HG02870 (cell line): Measurements from ENCODE around the gene GLOD4.
"Not testable (repeated sequence)": the region's sequence is repeated elsewhere in the genome, so short reads cannot be mapped to it uniquely, and the experiment has no call there.

ENCODE experiments used
- ATAC-seq: cut with Tn5 transposase; IDR thresholded peaks from one replicate; pipeline ENCODE4 v1.9.1; 2021; ENCODE audit warnings: mild to moderate bottlenecking, moderate library complexity; ENCODE audit not compliant: unreplicated experiment

Gene GLOD4, protein sequence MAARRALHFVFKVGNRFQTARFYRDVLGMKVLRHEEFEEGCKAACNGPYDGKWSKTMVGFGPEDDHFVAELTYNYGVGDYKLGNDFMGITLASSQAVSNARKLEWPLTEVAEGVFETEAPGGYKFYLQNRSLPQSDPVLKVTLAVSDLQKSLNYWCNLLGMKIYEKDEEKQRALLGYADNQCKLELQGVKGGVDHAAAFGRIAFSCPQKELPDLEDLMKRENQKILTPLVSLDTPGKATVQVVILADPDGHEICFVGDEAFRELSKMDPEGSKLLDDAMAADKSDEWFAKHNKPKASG

DNA sequence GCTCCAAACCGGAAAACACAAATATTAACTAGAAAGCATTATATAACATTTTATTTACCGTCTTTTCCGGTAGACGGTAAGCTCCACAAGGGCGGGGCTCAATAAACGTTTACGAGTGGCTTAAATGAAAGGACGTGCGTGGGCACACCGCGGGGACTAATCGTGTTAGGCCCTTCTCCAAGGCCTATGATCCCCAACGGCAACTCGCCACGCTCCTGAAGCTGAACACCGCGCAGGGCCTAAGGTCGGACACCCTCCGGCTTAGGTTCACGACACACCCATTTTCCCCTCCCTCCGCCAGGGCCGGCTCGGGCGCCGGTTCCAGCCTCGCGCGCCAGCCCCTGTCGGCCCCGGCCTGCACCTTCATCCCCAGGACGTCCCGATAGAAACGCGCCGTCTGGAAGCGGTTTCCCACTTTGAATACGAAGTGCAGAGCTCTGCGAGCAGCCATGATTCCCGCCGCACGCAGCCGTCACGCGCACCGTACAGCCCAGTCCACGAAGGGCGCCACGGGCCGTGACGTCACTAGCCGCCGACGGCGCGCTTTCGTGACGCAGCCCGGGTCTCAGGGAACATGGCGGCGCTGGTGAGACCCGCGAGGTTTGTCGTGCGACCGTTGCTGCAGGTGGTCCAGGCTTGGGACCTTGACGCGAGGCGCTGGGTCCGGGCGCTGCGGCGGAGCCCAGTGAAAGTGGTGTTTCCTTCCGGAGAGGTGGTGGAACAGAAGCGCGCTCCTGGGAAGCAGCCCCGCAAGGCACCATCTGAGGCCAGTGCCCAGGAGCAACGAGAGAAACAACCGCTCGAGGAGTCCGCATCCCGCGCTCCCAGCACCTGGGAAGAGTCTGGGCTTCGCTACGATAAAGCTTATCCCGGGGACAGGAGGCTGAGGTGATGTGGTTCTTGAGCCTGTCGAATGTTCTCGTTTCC, at the start of gene GLOD4, which contains the start of gene MRM3:
GLOD4 (minus strand) TSS at position 476 of the 927 bp plus-strand sequence; CDS start at position 451, 25 bp downstream.
MRM3 (plus strand) TSS at position 549 of the 927 bp plus-strand sequence; CDS start at position 575, 26 bp downstream.
- peak; percentile 72 for ATAC-seq

DNA sequence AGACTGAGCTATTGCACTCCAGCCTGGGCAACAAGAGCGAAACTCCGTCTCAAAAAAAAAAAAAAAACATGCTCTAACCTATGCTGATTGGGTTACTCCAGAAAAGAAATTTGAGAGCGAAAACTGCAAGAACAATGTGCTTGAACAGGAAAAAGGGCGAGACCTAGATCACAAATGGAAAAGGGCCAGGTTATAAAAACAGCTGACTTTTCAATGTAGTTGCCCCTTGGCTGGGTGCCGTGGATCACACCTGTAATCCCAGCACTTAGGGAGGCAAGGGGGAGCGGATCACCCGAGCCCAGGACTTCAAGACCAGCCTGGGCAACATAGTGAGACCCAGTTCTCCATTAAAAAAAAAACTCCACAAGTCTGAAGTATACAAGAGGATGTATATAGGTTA, 48.9 kb upstream of the GLOD4 start:
- no peak for ATAC-seq

DNA sequence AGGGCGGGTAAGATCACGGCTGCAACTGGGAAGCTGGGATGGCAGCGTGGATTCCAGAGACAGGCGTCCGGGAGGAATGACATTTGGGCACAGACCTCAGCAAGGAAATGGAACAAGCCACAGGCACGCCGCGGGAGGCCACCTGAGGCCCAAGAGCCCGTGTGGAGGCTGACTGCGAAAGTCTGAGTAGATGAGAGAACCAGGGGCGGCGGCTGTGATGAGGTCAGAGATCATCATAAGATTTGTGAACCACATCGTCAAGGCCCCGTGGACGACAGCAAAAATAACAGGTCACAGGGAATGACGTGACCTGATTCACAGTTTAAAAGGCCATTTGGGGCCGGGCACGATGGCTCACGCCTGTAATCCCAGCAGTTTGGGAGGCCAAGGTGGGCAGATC, 48.3 kb upstream of the GLOD4 start:
- no peak for ATAC-seq

DNA sequence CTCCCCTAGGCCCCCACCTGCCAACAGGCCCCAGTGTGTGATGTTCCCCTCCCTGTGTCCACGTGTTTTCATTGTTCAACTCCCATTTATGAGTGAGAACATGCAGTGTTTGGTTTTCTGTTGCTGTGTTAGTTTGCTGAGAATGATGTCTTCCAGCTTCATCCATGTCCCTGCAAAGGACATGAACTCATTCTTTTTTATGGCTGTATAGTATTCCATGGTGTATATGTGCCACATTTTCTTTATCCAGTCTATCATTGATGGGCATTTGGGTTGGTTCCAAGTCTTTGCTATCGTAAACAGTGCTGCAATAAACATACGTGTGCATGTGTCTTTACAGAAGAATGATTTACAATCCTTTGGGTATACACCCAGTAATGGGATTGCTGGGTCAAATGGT, 47.5 kb upstream of the GLOD4 start:
- ATAC-seq = not testable (repeated sequence)

DNA sequence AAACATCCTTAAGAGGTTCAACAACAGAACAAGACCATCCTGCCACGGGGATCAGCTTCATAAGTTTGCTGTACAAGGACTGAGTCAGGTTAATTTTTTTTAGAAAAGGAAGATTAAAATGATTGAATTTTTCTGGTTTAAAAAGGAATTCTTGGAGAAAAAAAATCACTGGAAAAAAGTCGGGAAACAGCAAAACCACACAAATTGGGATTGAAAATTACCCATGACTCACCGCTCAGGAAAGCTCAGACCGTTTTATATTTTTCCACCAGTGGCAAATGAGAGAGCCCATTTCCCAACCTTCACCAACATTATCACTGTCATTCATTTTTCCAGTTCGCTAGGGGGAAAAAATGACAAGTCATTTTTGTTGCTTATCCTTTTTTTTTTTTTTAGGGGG, 46.7 kb upstream of the GLOD4 start:
- ATAC-seq = no peak

DNA sequence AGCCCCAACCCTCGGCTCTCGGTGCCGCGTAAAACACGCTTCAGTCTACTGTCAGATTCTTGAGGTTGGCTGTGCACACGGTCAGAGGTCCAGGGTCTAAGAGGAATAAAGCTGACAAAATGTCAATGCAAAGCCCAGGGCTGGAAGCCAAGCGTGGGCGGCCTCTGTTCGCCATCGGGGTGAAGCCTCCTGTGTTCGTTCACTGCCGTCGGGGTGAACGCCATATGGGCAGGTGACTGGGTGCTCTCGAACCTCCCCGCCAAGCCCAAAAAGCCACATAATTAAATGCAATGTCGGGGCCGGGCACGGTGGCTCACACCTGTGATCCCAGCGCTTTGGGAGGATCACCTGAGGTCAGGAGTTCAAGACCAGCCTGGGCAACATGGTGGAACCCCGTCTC, 44.7 kb upstream of the GLOD4 start:
- ATAC-seq = no peak

DNA sequence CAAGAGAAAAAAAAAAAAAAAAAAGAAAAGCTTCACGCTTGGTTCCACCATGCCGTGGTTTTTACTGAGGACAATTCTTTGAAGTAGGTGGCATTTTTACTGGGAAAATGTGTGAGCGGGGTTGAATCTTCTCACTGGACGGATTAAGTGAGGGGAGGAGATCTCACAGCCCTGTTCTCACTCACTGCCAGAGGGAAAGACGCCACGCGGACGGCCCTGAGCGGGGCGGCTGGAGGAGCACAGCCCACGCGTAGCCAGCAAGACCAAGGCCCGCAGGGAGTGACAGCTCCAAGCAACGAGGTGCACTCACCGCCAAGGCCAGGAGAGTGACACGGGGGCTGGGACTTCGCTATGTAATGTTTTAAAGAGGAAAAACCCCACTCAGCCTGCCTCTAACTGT, 43.1 kb upstream of the GLOD4 start:
- no peak for ATAC-seq

DNA sequence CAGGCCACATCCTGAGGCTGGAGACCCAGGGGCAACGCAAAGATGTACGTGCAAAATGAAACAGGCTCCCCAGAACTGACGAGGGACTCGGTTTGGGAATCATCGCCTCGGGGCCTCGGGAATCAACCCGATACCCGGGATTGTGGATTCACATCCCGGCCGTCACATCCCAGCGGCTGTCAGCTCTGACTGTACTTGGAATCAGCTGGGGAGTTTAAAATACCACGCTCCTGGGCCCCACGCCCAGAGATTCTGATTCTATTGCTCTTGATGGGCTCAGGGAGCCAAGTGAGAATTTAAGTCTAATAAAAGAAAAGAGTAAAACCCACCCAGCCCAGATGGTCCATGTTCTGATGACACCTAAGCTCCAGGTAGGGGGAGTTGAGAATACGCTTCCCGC, 42.3 kb upstream of the GLOD4 start:
- no peak for ATAC-seq

DNA sequence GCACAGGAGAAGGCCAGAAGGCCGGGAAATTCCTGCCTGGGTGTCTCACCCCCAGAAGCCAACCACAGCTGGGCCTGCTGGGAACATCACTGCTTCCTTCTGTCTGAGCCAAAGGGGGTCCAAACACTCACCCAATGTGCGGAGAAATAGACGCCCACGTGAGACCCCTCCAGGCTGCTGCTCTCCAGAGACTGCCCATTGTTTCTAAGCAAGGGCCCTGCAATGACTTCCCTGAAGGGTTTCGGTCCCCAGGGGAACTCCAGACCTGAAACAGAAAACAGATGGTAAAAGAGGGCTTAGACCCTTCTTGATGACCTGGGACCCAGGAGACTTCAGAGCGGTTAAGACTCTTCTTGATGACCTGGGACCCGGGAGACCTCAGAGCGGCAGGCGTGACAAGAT, 41.4 kb upstream of the GLOD4 start:
- ATAC-seq = no peak

DNA sequence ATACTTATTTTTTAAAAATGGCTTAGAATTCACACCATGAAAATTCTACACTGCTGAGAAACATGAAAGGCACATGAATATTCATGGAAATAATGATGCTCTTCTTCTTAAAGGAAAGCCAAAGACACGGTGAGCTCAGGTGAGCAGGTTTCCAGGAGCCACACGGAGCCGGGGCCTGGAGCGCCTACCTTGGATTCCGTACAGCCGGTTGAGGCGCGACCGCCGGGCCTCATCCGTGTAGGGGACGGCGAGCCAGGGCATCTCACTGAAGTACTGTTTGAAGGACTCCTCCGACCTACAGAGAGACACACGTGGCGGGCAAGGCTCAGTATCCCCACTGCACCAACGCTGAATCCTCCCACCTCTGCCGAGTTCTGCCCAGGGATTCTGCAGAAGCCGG, 37.2 kb upstream of the GLOD4 start:
- no peak for ATAC-seq

DNA sequence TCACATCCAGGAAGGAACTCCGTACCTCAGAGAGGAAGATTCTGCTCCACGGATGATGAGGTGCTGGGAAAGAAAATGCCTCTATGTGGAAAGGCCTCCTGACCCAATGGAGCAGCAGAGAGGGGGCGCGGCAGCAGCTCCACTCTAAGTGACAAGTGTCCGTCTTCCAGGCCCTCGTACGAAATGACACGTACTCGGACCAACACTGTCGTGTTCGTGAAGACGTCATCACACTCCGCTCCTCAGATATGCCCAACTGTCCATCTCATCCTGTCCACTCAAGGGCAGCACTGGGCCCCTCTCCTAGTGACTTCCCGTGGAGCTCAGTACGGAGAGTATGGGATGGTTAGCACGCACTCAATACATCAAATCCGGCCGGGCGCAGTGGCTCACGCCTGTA, 32.3 kb upstream of the GLOD4 start:
- ATAC-seq = no peak

DNA sequence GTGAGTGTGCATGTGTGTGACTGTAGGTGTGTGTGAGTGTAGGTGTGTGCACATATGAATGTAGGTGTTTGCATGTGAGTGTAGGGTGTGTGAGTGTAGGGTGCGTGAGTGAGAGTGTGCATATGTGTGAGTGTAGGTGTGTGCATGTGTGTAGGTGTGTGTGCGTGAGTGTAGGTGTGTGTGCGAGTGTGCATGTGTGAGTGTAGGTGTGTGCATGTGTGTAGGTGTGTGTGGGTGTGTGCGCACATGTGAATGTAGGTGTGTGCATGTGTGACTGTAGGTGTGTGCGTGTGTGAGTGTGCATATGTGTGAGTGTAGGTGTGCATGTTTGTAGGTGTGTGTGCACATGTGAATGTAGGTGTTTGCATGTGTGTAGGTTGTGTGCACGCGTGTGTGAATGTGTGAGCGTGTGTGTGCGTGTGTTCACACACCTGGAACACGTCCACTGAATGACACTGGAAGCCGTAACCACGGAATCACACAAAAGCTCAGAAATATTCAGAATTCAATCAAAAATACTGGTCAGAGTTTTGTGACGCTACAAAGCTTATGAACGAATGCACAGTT, 30.6 kb upstream of the GLOD4 start:
- no peak for ATAC-seq

DNA sequence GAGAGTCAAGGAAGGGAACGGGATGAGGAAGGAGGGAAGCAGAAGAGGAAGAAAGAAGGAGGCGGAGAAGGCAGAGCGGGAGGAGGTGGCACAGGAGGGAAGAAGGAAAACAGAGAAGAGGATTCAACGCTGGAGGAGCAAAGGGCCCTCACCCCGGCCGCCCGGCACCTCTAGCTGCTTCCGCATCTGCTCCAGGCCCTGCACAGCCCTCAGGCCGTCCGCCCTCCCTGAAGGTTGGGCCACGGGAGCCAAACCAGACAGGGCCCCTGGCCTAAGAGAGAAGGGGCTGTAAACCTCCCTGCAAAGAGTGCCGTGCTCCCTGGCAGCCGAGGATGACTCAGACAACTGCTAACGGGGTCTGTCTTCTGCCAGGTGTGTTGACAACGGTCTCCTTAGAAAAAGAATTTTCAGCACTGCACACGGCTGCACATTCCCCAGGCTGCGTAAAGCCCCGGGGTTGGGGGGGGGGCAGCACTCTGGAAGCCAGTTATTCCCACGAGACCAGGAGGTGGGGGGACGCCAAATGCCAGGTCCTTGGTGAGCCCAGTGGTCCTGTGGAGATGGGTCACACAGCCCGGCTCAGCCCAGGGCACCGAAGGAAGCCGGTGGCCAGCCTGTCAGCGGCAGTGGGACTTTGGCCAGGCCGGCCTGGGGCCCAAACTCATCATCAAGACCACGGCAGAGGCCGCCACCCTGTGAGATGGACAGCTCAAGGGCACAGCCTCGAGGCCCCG, 29.1 kb upstream of the GLOD4 start:
- ATAC-seq = no peak

DNA sequence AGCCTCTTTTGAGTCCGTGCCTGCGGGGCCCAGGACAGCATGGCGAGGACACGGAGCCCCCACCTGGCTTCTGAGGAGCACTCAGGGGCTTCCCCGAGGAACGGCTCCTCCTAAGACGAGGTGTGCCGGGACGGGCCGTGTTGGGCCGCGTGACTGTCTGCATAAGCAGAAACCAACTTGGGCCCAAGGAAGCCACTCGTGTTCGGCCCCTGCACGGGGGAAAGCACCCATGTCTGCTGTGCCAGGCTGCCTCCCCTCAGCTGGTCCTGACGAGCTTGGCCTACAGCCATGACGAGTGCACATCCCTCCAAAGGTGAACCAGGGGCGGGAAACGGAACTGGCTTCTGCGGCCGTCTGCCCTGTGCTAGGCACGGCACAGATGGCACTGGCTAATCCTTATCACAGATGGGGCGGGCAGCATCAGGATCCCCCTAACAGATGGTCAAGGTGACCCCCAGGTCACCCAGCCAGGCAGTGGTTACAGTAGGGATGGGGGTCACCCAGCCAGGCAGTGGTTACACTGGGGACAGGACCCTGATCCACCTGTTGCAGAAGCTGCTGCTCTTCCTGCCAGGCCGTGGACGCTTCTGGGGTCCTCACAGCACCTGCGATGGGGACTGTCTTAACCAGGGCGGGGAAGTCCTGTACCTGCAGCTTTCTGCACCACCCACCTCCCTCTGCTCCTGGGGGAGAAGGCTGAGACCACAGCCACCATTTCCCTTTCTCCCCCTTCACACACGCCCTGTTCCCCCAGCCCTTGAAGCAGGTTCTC, 25.6 kb upstream of the GLOD4 start:
- ATAC-seq = no peak

DNA sequence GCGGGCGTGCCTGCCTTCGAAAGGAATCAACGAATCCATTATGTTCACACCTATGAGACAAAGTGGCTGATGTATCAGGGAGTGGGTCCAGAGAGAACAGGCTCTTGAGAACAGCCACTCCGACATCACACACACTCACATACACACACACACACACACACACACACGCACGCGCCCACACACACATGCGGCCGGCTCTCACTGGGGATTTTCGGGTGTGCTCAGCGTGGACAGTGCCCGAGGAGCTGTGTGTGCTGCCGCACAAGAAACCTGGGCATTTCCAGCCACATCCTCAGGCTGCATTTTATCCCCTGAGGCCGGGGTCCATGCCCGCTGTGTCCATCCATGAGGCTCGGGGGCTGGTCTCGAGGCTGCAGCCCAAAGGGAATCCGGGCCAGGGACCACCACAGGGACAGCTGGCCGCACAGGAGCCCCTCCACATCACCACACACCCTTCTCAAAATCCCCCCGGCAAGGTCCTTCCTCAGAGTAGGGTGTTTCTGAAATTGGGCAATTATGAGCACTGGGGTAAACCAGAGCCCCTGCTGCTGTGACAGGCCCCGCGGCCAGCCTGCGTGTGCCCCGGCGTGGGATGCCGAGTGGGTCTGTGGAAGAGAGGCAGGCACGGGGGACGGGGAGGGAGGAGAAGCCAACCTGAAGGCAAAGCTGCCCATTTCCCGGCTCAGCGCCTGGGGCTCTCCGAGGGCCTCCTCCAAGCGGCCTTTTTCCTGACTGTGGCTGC, 24.9 kb upstream of the GLOD4 start:
- ATAC-seq = no peak

DNA sequence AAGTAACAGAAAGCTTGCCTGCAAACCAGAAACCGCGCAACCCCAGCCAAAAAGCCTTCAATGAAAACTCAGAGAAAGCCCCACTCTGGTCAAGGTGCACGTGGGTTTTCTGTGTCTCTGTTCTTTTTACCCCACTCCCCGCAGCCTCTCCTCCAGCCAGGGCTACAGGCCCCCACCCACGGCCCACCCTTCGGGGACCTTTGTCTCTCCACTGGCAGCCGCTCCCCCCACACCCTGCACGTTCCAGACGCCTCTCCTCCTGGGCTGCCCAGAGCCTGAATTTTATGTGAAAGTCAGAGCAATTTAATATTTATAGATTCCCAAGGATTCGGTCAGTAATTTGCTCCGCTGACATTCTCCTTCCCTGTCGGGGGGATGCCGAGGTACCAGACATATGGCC, 24.3 kb upstream of the GLOD4 start:
- no peak for ATAC-seq

DNA sequence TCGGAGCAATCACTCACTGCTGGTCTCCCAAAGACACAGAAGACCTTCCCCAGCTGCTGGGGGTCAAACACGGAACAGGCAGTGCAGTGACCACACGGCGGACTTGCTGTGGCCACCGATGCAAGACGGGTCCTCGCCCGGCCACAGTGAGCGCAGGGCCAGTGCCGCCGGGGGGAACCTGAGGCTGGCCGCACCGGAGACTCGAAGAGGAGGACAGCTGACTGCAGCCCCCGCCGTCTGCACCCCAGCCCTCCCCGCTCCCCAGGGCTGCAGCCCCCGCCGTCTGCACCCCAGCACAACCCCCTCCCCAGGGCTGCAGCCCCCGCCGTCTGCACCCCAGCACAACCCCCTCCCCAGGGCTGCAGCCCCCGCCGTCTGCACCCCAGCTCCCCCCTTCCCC, 23.8 kb upstream of the GLOD4 start:
- ATAC-seq = not testable (repeated sequence)

DNA sequence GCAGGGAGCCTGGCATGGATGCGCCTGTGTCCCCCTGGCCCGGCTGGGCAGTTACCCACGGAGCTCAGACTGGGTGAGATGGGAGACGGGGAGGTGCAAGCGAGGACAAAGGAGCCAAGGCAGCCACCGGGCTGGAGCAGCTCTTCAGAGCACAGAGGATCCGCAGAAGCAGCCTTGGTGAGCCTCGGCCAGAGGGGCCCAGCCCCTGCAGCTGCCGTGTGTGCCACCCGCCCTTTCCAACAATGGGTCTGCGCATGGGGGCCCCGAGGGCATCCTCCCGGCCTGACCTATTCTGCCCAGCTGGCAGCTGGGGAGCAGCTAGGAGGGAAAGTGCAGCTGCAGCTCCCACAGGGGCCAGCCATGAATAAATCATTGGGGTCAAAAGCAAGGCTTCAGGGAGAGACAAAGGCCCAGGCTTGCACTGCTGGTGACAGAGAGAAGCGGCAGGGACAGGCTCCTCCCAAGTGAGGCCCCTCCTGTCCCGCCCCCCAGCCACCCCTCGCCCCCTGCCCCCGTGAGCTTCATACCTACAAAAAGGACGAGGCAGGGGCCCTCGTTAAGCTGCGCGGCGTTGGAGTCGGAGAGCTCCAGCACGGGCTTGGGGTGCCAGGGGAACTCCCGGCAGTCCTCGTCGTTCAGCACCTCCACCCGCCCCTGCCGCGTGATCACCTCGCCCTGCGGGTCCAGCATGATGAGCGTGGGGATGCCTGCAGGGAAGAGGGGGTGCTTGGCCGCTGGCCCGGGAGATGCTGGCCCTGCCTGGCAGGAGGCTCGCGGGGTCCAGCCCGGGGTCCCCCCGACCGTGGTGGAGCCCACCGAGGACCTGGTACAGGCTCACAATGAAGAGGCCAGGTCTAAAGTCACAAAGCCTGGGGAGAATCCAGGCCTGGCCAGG, 22.7 kb upstream of the GLOD4 start:
- ATAC-seq = no peak
